GM21717 (cell line): ENCODE data around the gene RFX1.

Experiments
- ATAC-seq: cut with Tn5 transposase; IDR thresholded peaks from one replicate; pipeline ENCODE4 v1.9.1; 2021; ENCODE audit warnings: mild to moderate bottlenecking, moderate library complexity; ENCODE audit not compliant: unreplicated experiment

Gene RFX1

GRCh38 chr19:13914777-13915176 lies 91.3 kb downstream of the RFX1 start:
- no peak for ATAC-seq

GRCh38 chr19:13913352-13913751 lies 92.8 kb downstream of the RFX1 start:
- ATAC-seq = no peak
